Karpas-422 (cell line): Measurements from ENCODE around the gene MYLK. TPM values are rescaled to one million over a fixed set of nuclear protein-coding genes. Genes with fewer than 3 reads are reported as not detected.

Source experiments
- DNase-seq: peaks from one replicate; pipeline ENCODE4 v3.0.0-alpha.2; 2015
- H2AFZ ChIP-seq: fragments of 200-600 bp; sonication (generic); 2 replicates; pipeline ENCODE4 v1.6.1; 2014; ENCODE audit warnings: antibody characterized with exemption, low read length, mixed read lengths
- H3K27ac ChIP-seq: fragments of 200-600 bp; sonication (generic); 2 replicates; pipeline ENCODE4 v1.5.1; 2014; ENCODE audit warnings: mild to moderate bottlenecking, low read length, moderate library complexity
- H3K27me3 ChIP-seq: fragments of 200-600 bp; sonication (generic); 2 replicates; pipeline ENCODE4 v1.6.1; 2014; ENCODE audit warnings: low read length, mixed read lengths
- H3K36me3 ChIP-seq: fragments of 200-600 bp; sonication (generic); 2 replicates; pipeline ENCODE4 v1.6.1; 2014; ENCODE audit warnings: low read length, mixed read lengths; ENCODE audit not compliant: insufficient read depth
- H3K4me1 ChIP-seq: fragments of 200-600 bp; sonication (generic); 2 replicates; pipeline ENCODE4 v1.6.1; 2014; ENCODE audit warnings: mild to moderate bottlenecking, low read length, mixed read lengths
- H3K4me2 ChIP-seq: fragments of 200-600 bp; sonication (generic); 2 replicates; pipeline ENCODE4 v1.6.1; 2014; ENCODE audit warnings: low read length, low read depth, mild to moderate bottlenecking; ENCODE audit not compliant: poor library complexity, severe bottlenecking
- H3K4me3 ChIP-seq: fragments of 200-600 bp; sonication (generic); 2 replicates; pipeline ENCODE4 v1.5.1; 2014; ENCODE audit warnings: mild to moderate bottlenecking, antibody characterized with exemption, low read length, mixed read lengths
- H3K79me2 ChIP-seq: fragments of 200-600 bp; sonication (generic); 2 replicates; pipeline ENCODE4 v1.6.1; 2014; ENCODE audit warnings: mild to moderate bottlenecking, low read length, mixed read lengths
- H3K9ac ChIP-seq: fragments of 200-600 bp; sonication (generic); 2 replicates; pipeline ENCODE4 v1.6.0; 2014; ENCODE audit warnings: low read length
- H3K9me2 ChIP-seq: fragments of 200-600 bp; sonication (generic), shearing (Covaris generic); replicated peaks from 2 replicates; pipeline ENCODE4 v1.6.0; 2014; ENCODE audit warnings: mild to moderate bottlenecking, low read length, moderate library complexity; ENCODE audit not compliant: insufficient read depth
- H3K9me3 ChIP-seq: fragments of 300-700, 200-600 bp; sonication (generic); 2 replicates; pipeline ENCODE4 v1.6.1; 2014; ENCODE audit warnings: low read length, mixed read lengths
- H4K20me1 ChIP-seq: fragments of 200-600 bp; sonication (generic); 2 replicates; pipeline ENCODE4 v1.6.1; 2014; ENCODE audit warnings: mild to moderate bottlenecking, antibody characterized with exemption, low read length, low read depth; ENCODE audit not compliant: insufficient read depth
- total RNA-seq: library from RNA; depleted of rRNA; stranded (reverse); fragments of >200 nt; shearing (Covaris generic); gene quantifications from 2 replicates; pipeline ENCODE4 v1.2.3, GENCODE V29; 2014; ENCODE audit warnings: low replicate concordance

MYLK gene
- total RNA-seq, 1 experiment from 2014 or later, result 0.63 TPM

DNA sequence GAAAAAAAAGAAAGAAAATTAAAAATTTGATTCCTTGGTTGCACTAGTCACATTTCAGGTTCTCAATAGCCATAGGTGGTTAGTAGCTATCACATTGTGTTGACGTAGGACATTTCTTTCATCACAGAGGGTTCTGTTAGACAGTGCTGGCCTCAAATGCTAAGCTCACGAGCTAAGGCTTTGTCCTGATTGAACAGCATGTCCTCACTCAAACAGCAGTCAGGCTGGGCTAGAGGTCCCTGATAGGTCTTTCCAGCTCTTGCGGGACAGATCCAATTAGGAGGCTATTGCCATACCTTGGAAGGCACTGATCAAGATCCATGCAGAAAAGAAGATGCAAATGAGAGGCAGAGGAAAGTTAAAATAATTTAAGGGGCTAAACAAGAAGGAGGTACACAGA lies 213.4 kb downstream of the MYLK start:
- no peaks in the 10 kb centered on the region for H3K27me3 ChIP-seq

DNA sequence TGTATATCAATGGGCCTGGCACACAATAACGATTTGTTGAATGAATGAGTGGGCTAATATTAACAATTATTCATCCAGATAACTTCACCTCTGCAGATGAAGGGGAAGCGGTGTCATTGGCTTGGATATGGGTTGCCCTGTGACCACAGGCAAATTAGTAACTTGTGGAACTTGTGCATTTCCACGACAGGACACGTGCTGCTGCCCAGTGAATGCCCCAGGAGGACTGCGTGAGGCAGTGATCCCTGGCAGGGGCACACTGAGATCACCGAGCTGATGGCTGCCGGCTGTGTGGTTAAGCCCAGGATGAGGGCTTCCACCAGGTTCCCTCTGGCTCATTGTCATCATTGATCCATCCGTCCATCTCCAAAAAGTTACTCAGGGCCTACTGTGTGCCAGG lies 215.2 kb downstream of the MYLK start:
- H3K9ac ChIP-seq, result no peak overlapping the region
- no peak overlapping the region for H3K4me3 ChIP-seq
- H3K4me2 ChIP-seq, result no peak overlapping the region
- H3K9me2 ChIP-seq, result no peaks in the 10 kb centered on the region
- no peak for DNase-seq
- H3K27ac ChIP-seq, result no peak overlapping the region
- no peaks in the 10 kb centered on the region for H3K79me2 ChIP-seq
- no peak overlapping the region for H2AFZ ChIP-seq
- no peaks in the 10 kb centered on the region for H3K9me3 ChIP-seq
- no peaks in the 10 kb centered on the region for H3K36me3 ChIP-seq
- H3K27me3 ChIP-seq, result no peaks in the 10 kb centered on the region
- H4K20me1 ChIP-seq, result no peaks in the 10 kb centered on the region
- H3K4me1 ChIP-seq, result no peaks in the 10 kb centered on the region

More for the DNA sequence above, 213.4 kb downstream of the MYLK start:
- no peak overlapping the region for H3K4me2 ChIP-seq
- no peaks in the 10 kb centered on the region for H3K36me3 ChIP-seq
- H4K20me1 ChIP-seq, result no peaks in the 10 kb centered on the region
- no peaks in the 10 kb centered on the region for H3K4me1 ChIP-seq
- no peaks in the 10 kb centered on the region for H3K79me2 ChIP-seq
- DNase-seq, result no peak
- no peak overlapping the region for H3K4me3 ChIP-seq
- H3K9ac ChIP-seq, result no peak overlapping the region
- H2AFZ ChIP-seq, result no peak overlapping the region
- no peaks in the 10 kb centered on the region for H3K9me3 ChIP-seq
- no peak overlapping the region for H3K27ac ChIP-seq
- H3K9me2 ChIP-seq, result no peaks in the 10 kb centered on the region

DNA sequence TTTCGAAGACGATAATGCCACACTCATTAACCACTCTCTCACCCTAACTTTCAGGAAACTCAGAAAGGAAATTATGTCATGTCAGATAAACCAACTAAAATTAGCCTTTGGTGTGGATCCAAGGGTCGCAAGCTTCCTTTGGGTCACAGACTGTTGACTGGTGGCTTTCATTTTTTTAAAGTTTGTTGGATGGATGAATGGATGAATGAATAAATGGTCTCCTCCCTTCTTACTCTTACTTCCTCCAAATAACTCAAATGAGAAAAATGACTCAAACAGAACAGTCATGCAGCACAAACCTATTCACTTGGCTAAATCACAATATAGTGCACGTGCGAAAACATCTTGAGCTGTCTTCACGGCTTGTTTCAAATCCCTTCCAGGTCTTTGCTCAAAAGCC lies 216.3 kb downstream of the MYLK start:
- Histone ChIP-seq H3K27me3 (no peaks in the 10 kb centered on the region), H3K9me2 (no peaks in the 10 kb centered on the region), H3K9ac (no peak overlapping the region), H3K36me3 (no peaks in the 10 kb centered on the region), H3K9me3 (no peaks in the 10 kb centered on the region), H3K27ac (no peak overlapping the region), H3K4me1 (0 out of 2 replicates have a peak, but pooled peaks cover 2% of the 10 kb centered on the region), H3K4me2 (no peak overlapping the region), H2AFZ (no peak overlapping the region), H4K20me1 (no peaks in the 10 kb centered on the region), H3K79me2 (no peaks in the 10 kb centered on the region), H3K4me3 (no peak overlapping the region)
- no peak for DNase-seq

DNA sequence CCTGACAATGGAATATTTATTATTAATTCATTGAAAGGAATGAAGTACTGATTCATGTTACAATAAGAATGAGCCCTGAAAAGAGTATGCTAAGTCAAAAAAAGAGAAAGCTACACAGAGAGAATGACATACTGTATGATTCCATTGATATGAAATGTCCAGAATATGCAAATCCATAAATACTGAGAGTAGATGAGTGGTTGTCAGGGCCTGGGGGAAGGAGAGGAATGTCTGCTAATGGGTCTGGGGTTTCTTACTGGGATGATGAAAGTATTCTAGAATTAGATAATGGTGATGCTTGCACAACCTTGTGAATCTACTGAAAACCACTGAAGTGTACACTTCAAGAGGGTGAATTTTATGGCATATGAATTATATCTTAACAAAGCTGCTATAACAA lies 219.4 kb downstream of the MYLK start:
- H3K4me3 ChIP-seq, result no peak overlapping the region
- H3K27ac ChIP-seq, result no peak overlapping the region
- no peak for DNase-seq
- no peak overlapping the region for H3K9ac ChIP-seq
- H4K20me1 ChIP-seq, result no peaks in the 10 kb centered on the region
- 0 out of 2 replicates have a peak, but pooled peaks cover 2% of the 10 kb centered on the region for H3K4me1 ChIP-seq
- H3K9me2 ChIP-seq, result no peaks in the 10 kb centered on the region
- H3K4me2 ChIP-seq, result no peak overlapping the region
- no peaks in the 10 kb centered on the region for H3K79me2 ChIP-seq
- no peaks in the 10 kb centered on the region for H3K27me3 ChIP-seq
- H3K9me3 ChIP-seq, result no peaks in the 10 kb centered on the region
- no peak overlapping the region for H2AFZ ChIP-seq
- no peaks in the 10 kb centered on the region for H3K36me3 ChIP-seq

DNA sequence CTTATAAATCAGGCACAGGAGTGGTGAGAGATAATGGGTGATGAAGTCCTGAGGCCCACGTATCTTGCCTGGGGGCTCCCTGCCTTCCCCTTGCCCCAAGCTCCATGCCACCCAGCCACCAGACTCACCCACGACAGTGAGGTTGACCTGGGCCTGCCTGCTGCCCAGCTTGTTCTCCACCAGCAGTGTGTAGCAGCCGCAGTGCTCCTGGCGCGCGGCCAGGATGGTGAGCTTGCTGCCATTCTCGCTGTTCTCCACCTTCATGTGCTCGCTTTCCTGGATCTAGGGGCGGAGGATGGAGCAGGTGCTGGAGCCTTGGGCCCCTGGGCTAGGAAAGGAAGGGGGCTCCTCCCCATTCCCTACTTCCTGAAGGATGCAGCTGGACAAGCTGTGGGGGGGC lies 220.2 kb downstream of the MYLK start:
- Histone ChIP-seq H2AFZ (no peak overlapping the region), H3K4me3 (no peak overlapping the region), H3K4me1 (0 out of 2 replicates have a peak, but pooled peaks cover 2% of the 10 kb centered on the region), H3K36me3 (no peaks in the 10 kb centered on the region), H3K9me3 (no peaks in the 10 kb centered on the region), H3K9ac (no peak overlapping the region), H3K27ac (no peak overlapping the region), H3K27me3 (no peaks in the 10 kb centered on the region), H3K4me2 (no peak overlapping the region), H4K20me1 (no peaks in the 10 kb centered on the region), H3K9me2 (no peaks in the 10 kb centered on the region), H3K79me2 (no peaks in the 10 kb centered on the region)
- no peak for DNase-seq

DNA sequence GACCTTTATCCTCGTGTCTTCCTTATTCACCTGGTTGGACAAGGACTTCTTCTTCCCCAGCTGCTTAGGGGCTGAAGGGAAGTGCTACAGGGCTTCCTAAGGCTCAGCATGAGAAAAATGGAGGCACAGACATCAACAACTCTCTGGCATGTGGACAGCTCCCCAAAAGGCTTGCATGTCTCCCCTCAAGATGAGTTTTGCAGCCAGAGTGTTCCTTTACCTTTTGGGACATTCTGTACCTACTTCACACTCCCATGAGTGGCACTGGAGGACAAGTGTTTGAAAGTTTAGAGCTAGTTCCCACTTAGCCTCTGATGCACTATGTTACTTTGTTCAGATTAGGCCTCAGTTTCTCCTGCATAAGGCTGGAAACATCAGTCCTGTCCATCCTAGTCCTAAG lies 222.2 kb downstream of the MYLK start:
- peaks cover 2% of the 10 kb centered on the region for H3K9me3 ChIP-seq
- no peaks in the 10 kb centered on the region for H3K27me3 ChIP-seq
- DNase-seq, result no peak
- H3K4me3 ChIP-seq, result no peak overlapping the region
- H3K27ac ChIP-seq, result no peak overlapping the region
- no peaks in the 10 kb centered on the region for H4K20me1 ChIP-seq
- H3K36me3 ChIP-seq, result no peaks in the 10 kb centered on the region
- 0 out of 2 replicates have a peak, but pooled peaks cover 2% of the 10 kb centered on the region for H3K4me1 ChIP-seq
- no peaks in the 10 kb centered on the region for H3K9me2 ChIP-seq
- H3K79me2 ChIP-seq, result no peaks in the 10 kb centered on the region
- no peak overlapping the region for H3K4me2 ChIP-seq
- no peak overlapping the region for H3K9ac ChIP-seq
- H2AFZ ChIP-seq, result no peak overlapping the region

DNA sequence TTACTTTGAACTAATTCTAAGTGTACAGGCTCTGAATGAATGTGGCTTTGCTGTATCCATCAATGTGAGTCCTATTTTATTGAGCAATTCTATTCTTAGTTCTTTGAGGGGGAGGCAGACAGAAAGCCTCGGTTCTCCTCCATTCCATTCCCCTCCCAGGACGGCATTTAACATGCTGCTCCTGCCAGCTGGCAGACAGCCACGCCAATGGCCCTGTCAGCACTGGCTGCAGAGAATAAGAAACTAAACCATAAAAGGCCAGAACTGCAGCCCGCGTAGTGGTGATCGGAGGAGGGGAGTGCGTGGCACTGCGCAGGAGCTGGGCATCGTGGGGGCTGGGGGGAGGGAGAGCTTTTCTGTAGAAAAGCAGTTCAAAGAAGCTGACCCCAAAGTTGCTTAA lies 223.2 kb downstream of the MYLK start:
- Histone ChIP-seq H3K27ac (no peak overlapping the region), H3K9ac (no peak overlapping the region), H2AFZ (no peak overlapping the region), H3K9me2 (no peaks in the 10 kb centered on the region), H3K27me3 (no peaks in the 10 kb centered on the region), H3K9me3 (peaks cover 4% of the 10 kb centered on the region), H3K79me2 (no peaks in the 10 kb centered on the region), H3K4me2 (no peak overlapping the region), H4K20me1 (no peaks in the 10 kb centered on the region), H3K4me1 (0 out of 2 replicates have a peak, but pooled peaks cover 2% of the 10 kb centered on the region), H3K4me3 (no peak overlapping the region), H3K36me3 (no peaks in the 10 kb centered on the region)
- DNase-seq, result no peak

DNA sequence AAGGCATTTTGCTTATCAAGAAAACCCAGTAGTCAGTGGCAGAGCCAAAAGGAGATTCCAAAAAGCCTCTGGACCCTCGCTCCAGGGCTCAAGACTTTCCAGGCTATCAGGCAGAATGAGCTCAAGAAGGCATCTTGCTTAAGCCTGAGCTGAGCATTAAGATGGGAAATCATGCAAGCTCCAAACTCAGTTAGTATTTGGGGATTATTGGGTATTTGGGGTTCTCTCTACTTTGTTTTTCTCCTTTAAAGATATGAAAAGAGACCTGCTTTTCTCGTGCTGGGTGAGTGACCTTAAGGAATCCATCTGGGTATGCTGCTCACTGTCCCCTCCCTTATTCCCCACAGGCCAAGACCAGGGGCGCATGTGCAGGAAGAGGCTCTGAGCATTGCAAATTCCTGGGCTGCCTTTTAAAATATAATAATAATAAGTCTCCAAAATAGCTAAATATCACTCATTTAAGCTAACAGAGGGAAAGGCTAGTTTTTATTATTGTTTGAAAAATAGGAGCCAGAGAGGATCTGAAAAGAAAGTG lies 223.9 kb downstream of the MYLK start:
- Histone ChIP-seq H3K9me3 (peaks cover 4% of the 10 kb centered on the region), H3K79me2 (no peaks in the 10 kb centered on the region), H3K4me3 (no peak overlapping the region), H3K27me3 (no peaks in the 10 kb centered on the region), H4K20me1 (no peaks in the 10 kb centered on the region), H3K4me1 (0 out of 2 replicates have a peak, but pooled peaks cover 2% of the 10 kb centered on the region), H2AFZ (no peak overlapping the region), H3K36me3 (no peaks in the 10 kb centered on the region), H3K9me2 (no peaks in the 10 kb centered on the region), H3K27ac (no peak overlapping the region), H3K4me2 (no peak overlapping the region), H3K9ac (no peak overlapping the region)
- DNase-seq, result no peak

DNA sequence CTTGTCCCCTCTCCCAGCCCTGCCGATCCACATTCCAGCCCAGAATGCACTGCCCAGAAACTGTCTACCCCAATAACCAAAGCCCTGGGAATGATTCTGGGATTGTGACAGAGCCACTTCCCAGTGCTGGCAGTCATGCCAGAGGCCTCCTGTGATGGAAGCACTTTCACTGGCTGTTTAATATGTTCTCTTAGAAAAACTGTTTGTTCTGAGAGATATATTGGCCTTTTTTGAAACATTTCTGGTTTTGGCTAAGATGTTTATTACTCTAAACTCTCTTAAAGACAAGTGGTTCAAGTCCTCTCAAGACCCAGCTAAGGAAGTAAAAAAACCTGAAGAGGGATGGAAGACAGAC lies 225.3 kb downstream of the MYLK start:
- Histone ChIP-seq H3K4me3 (no peak overlapping the region), H3K4me1 (0 out of 2 replicates have a peak, but pooled peaks cover 2% of the 10 kb centered on the region), H3K4me2 (no peak overlapping the region), H3K9me3 (peaks cover 4% of the 10 kb centered on the region), H3K36me3 (no peaks in the 10 kb centered on the region), H3K79me2 (no peaks in the 10 kb centered on the region), H3K27me3 (no peaks in the 10 kb centered on the region), H3K9ac (no peak overlapping the region), H3K27ac (no peak overlapping the region), H3K9me2 (no peaks in the 10 kb centered on the region), H4K20me1 (no peaks in the 10 kb centered on the region), H2AFZ (no peak overlapping the region)
- DNase-seq, result no peak
